K562 (cell line): ENCODE measurements around the gene TAC3. TPM values are rescaled to one million over a fixed set of nuclear protein-coding genes. Genes with fewer than 3 reads are reported as not detected.
A peak's percentile ranks its signal among the peaks of the same experiment; 100 is the strongest.

ENCODE experiments used
- ATAC-seq: fragments of 200-7000 bp; cut with Tn5 transposase; 3 replicates; pipeline ENCODE4 v1.9.1; 2020; ENCODE audit warnings: moderate library complexity
- BruUV-seq: library from RNA; stranded (reverse); fragments of 400-500 nt; replicated peaks from 2 replicates; lab custom pipeline; 2021; lab: Mats Ljungman, UMichigan
- CTCF ChIA-PET: fragments of 300-600 bp; formaldehyde crosslinking; extraction: SDS; loops from one replicate; lab custom pipeline; 2021; ENCODE audit warnings: low intra/inter-chr PET ratio; lab: Yijun Ruan, JAX
- POLR2A ChIA-PET: fragments of 300-600, 350-650 bp; sonication (Branson Sonifier 250); formaldehyde crosslinking; extraction: SDS; loops from one replicate; lab custom pipeline; 2021; ENCODE audit warnings: antibody characterized with exemption, inconsistent platforms; lab: Yijun Ruan, JAX
- DNase-seq, 4 experiments: peaks; one replicate each; pipeline versions ENCODE4 v3.0.0 to v3.0.0-alpha.2; 2011 to 2018; ENCODE audit warnings: low spot score in 3 of 4, mixed read lengths in 3 of 4; ENCODE audit errors: extremely low read depth in 1 of 4
- FAIRE-seq: peaks from 2 replicates; lab custom pipeline; 2011; peaks lifted over from hg19 to GRCh38; lab: Jason Lieb, UNC
- H2AFZ ChIP-seq: 2 replicates; pipeline ENCODE4 v1.6.0; 2011; ENCODE audit warnings: low read depth, low read length, control low read depth, inconsistent platforms
- H3K27ac ChIP-seq: fragments of 200-600 bp; 3 replicates; pipeline ENCODE4 v1.8.0; 2011; ENCODE audit warnings: low read depth, mild to moderate bottlenecking, control low read depth, inconsistent platforms, low read length, moderate library complexity, mixed read lengths; ENCODE audit errors: extremely low read depth
- H3K27me3 ChIP-seq, 2 experiments: fragments of 300-600 bp in 1 of 2; 2 replicates in 1 of 2; 3 replicates in 1 of 2; pipeline versions ENCODE4 v1.6.0 to v1.8.0; 2011; ENCODE audit warnings: inconsistent platforms in 2 of 2, low read length in 2 of 2, mild to moderate bottlenecking in 1 of 2, mixed read lengths in 1 of 2, moderate library complexity in 1 of 2; ENCODE audit not compliant: control insufficient read depth in 2 of 2, insufficient read depth in 2 of 2
- H3K36me3 ChIP-seq: fragments of 300-600 bp; 3 replicates; pipeline ENCODE4 v1.8.0; 2011; ENCODE audit warnings: mild to moderate bottlenecking, low read length, inconsistent platforms; ENCODE audit not compliant: control insufficient read depth, insufficient read depth
- H3K4me1 ChIP-seq, 2 experiments: fragments of 200-600 bp in 1 of 2; replicated peaks in 1 of 2; 2 replicates in 1 of 2; 3 replicates in 1 of 2; pipeline versions ENCODE4 v1.5.1 to v1.8.0; 2011; ENCODE audit warnings: inconsistent platforms in 2 of 2, low read length in 2 of 2, mild to moderate bottlenecking in 1 of 2, mixed read lengths in 1 of 2, moderate library complexity in 1 of 2; ENCODE audit not compliant: control insufficient read depth in 2 of 2, insufficient read depth in 2 of 2
- H3K4me2 ChIP-seq: 2 replicates; pipeline ENCODE4 v1.6.1; 2011; ENCODE audit warnings: low read length, control low read depth, inconsistent platforms, mixed read lengths; ENCODE audit not compliant: insufficient read depth
- H3K4me3 ChIP-seq: fragments of 200-600 bp; sonication (generic), shearing (Covaris generic); 2 replicates; pipeline ENCODE4 v1.5.1; 2016; ENCODE audit warnings: control low read depth, inconsistent platforms
- H3K79me2 ChIP-seq: fragments of 200-600 bp; 3 replicates; pipeline ENCODE4 v1.8.0; 2011; ENCODE audit warnings: low read length, inconsistent platforms; ENCODE audit not compliant: control insufficient read depth, insufficient read depth
- H3K9ac ChIP-seq, 2 experiments: 2 replicates each; pipeline versions ENCODE4 v1.6.0 to v1.6.1; 2011; ENCODE audit warnings: low read depth in 2 of 2, low read length in 2 of 2, control low read depth in 1 of 2, inconsistent platforms in 1 of 2, mild to moderate bottlenecking in 1 of 2, mixed read lengths in 1 of 2; ENCODE audit not compliant: insufficient read depth in 1 of 2
- H3K9me1 ChIP-seq: one replicate; pipeline ENCODE4 v1.6.0; 2011; ENCODE audit warnings: inconsistent platforms, mild to moderate bottlenecking, low read length, moderate library complexity; ENCODE audit not compliant: control insufficient read depth, insufficient read depth
- H3K9me3 ChIP-seq: replicated peaks from 2 replicates; pipeline ENCODE4 v1.5.1; 2011; ENCODE audit warnings: low read depth, low read length, inconsistent platforms; ENCODE audit not compliant: control insufficient read depth, insufficient read depth
- H4K20me1 ChIP-seq: replicated peaks from 2 replicates; pipeline ENCODE4 v1.6.1; 2011; ENCODE audit warnings: low read length, inconsistent platforms, mixed read lengths; ENCODE audit not compliant: control insufficient read depth, insufficient read depth
- GATAD2A ChIP-seq: fragments of 450-650 bp; IDR thresholded peaks from 2 replicates; pipeline ENCODE4 v1.6.1; 2017
- KLF10 ChIP-seq: fragments of 250-450 bp; sonication (Bioruptor Pico); IDR thresholded peaks from 2 replicates; pipeline ENCODE4 v1.6.1; 2021; ENCODE audit warnings: matching md5 sums
- POLR3G ChIP-seq: IDR thresholded peaks from 2 replicates; pipeline ENCODE4 v1.6.1; 2011; ENCODE audit not compliant: insufficient read length, insufficient replicate concordance; ENCODE audit errors: extremely low read depth
- RBFOX2 ChIP-seq: fragments of 200-400 bp; formaldehyde crosslinking; IDR thresholded peaks from 2 replicates; pipeline ENCODE4 v1.6.1; 2017; ENCODE audit warnings: low read depth, mild to moderate bottlenecking, low read length, moderate library complexity
- SIN3A ChIP-seq, 2 experiments: fragments of 150-350 bp in 1 of 2; IDR thresholded peaks; 2 replicates each; pipeline ENCODE4 v1.6.1; 2011 to 2016; ENCODE audit warnings: borderline replicate concordance in 2 of 2, low read depth in 2 of 2, low read length in 2 of 2, mild to moderate bottlenecking in 2 of 2, moderate library complexity in 2 of 2; ENCODE audit not compliant: control insufficient read depth in 1 of 2
- SMARCA4 ChIP-seq: fragments of 450-650 bp; IDR thresholded peaks from 2 replicates; pipeline ENCODE4 v1.6.1; 2016
- ZNF512 ChIP-seq: IDR thresholded peaks from 2 replicates; pipeline ENCODE4 v1.6.1; 2016; ENCODE audit warnings: missing genetic modification characterization, missing compliant biosample characterization
- WGBS: fragments of 100-300 bp; shearing (Covaris generic); methylation state at CpG from one replicate; pipeline ENCODE4 v1.1.6; 2016; ENCODE audit warnings: low coverage, mixed read lengths; ENCODE audit not compliant: insufficient coverage; ENCODE audit errors: missing lambda C conversion rate; 5-methylcytosine and 5-hydroxymethylcytosine counted together
- in situ Hi-C: fragments of 300-500 bp; cut with MboI; formaldehyde crosslinking; loops from 4 replicates; pipeline ENCODE4 v1.15.0; 2018; ENCODE audit warnings: inconsistent platforms, mixed read lengths
- intact Hi-C: fragments of 100-400 bp; cut with micrococcal nuclease; formaldehyde crosslinking; loops from 2 replicates; pipeline ENCODE4 v1.14.2; 2022
- polyA plus RNA-seq, 8 experiments: library from polyadenylated mRNA; depleted of rRNA in 4 of 8; stranded (reverse) in 5 of 8; unstranded in 3 of 8; fragments of >200 nt; fragmentation: Nextera tagmentation in 2 of 8; fragmentation: Illumina TruSeq in 1 of 8; extraction: Ambion mirVana in 2 of 8; extraction: Trizol in 1 of 8; gene quantifications; 2 replicates each; pipeline versions ENCODE4 v1.2.1 to v1.2.3, GENCODE V29; 2011 to 2014; ENCODE audit warnings: inconsistent platforms in 1 of 8, missing spikeins in 1 of 8
- total RNA-seq, 7 experiments: library from RNA; depleted of rRNA in 6 of 7; stranded (reverse); fragments of >200 nt in 6 of 7; fragmentation: Illumina TruSeq in 2 of 7; extraction: Trizol in 2 of 7; gene quantifications; 2 replicates each; pipeline versions ENCODE4 v1.2.1 to v1.2.3, GENCODE V29; 2011 to 2021; ENCODE audit warnings: low replicate concordance in 1 of 7

Gene TAC3
- total and polyA plus RNA-seq, 9 of the 15 experiments (the other 6 are each of a cell fraction or from before 2014, with no cell fraction given): 0.29 to 2.8 (median 1.4) TPM

- DNase-seq: peak in 1 of 4 experiments; percentile 3
- intact Hi-C loops (no loop called here), in situ Hi-C loops (no loop called here)
- Histone ChIP-seq H3K27me3 (no peaks in the 10 kb centered on the region), H3K9me1 (no peaks in the 10 kb centered on the region), H3K36me3 (peaks cover 18% of the 10 kb centered on the region; the same call in 2 of the 3 replicates), H3K79me2 (peaks cover 13% of the 10 kb centered on the region), H3K9me3 (no peaks in the 10 kb centered on the region), H2AFZ (no peak overlapping the region), H4K20me1 (no peaks in the 10 kb centered on the region), H3K4me2 (no peak overlapping the region), H3K27ac (no peak overlapping the region), H3K9ac (peak overlapping the region in 1 of 2 experiments; percentile 47; a peak in 1 of 4 replicates), H3K4me1 (peaks cover 26 to 39% of the 10 kb centered on the region in 2 experiments), H3K4me3 (no peak overlapping the region)
- CTCF ChIA-PET: no interaction called here
- ATAC-seq: no peak
- WGBS: 95% methylated on average over 22 of the region's 26 CpGs
- TF ChIP-seq ZNF512 (no peak), SMARCA4 (no peak), RBFOX2 (peak; percentile 35; the same call in 1 of the 2 replicates), GATAD2A (no peak), KLF10 (CRISPR knock-in tag) (no peak), POLR3G (no peak), SIN3A (IDR thresholded peaks at IDR 0.05; ENCODE audit: borderline replicate concordance in 2 of 2, control insufficient read depth in 1 of 2, low read depth in 2 of 2, low read length in 2 of 2) (no peak)
- no peak for FAIRE-seq
- BruUV-seq: no TSS peak
- POLR2A ChIA-PET: interaction anchor here (0.6 to 4.6 kb wide), 2 partner anchors 8 to 238 kb away, joined by 3 to 23 read pairs; no protein-coding TSS in a partner anchor
These were observed 21.0 kb downstream of the TAC3 start for GRCh38 chr12:56995201-56995929.
